ENCODE data around the gene INHBB. TPM values are rescaled to one million over a fixed set of nuclear protein-coding genes. Genes with fewer than 3 reads are reported as not detected.
"Not testable (repeated sequence)": the region's sequence is repeated elsewhere in the genome, so short reads cannot be mapped to it uniquely, and the experiment has no call there.

The INHBB gene
- total RNA-seq = 20.4 and 35.3 TPM in 2 replicates

- DNase-seq (ENCODE audit: low read depth in 2 of 2) = peak in 1 of 2 donors; percentile 34
Measured at GRCh38 chr2:120346026-120346666, at the start of gene INHBB. TSS of gene INHBB (plus strand) at chr2:120346136. CDS start at chr2:120346189, 53 bp downstream.

GRCh38 chr2:120298173-120298835, 47.6 kb upstream of the INHBB start:
- DNase-seq (ENCODE audit: low read depth in 2 of 2) = no peak

- DNase-seq (ENCODE audit: low read depth in 2 of 2) = no peak
Measured at GRCh38 chr2:120299004-120299403, 46.9 kb upstream of the INHBB start.

GRCh38 chr2:120299561-120299960, 46.4 kb upstream of the INHBB start:
- DNase-seq (ENCODE audit: low read depth in 2 of 2) = no peak

GRCh38 chr2:120300385-120300784, 45.6 kb upstream of the INHBB start:
- no peak for DNase-seq (ENCODE audit: low read depth in 2 of 2)

- no peak for DNase-seq (ENCODE audit: low read depth in 2 of 2)
Measured at GRCh38 chr2:120301284-120301683, 44.7 kb upstream of the INHBB start.

- no peak for DNase-seq (ENCODE audit: low read depth in 2 of 2)
Measured at GRCh38 chr2:120302301-120302700, 43.6 kb upstream of the INHBB start.

- no peak for DNase-seq (ENCODE audit: low read depth in 2 of 2)
Measured at GRCh38 chr2:120303177-120303576, 42.8 kb upstream of the INHBB start.

GRCh38 chr2:120305296-120305695, 40.6 kb upstream of the INHBB start:
- peak in 1 of 2 donors; percentile 17 for DNase-seq (ENCODE audit: low read depth in 2 of 2)

GRCh38 chr2:120305937-120306490, 39.9 kb upstream of the INHBB start:
- DNase-seq (ENCODE audit: low read depth in 2 of 2) = no peak

GRCh38 chr2:120307482-120307881, 38.5 kb upstream of the INHBB start:
- no peak for DNase-seq (ENCODE audit: low read depth in 2 of 2)

- no peak for DNase-seq (ENCODE audit: low read depth in 2 of 2)
Measured at GRCh38 chr2:120308038-120308910, 37.7 kb upstream of the INHBB start.

- DNase-seq (ENCODE audit: low read depth in 2 of 2) = no peak
Measured at GRCh38 chr2:120310136-120310535, 35.8 kb upstream of the INHBB start.

- not testable (repeated sequence) for DNase-seq (ENCODE audit: low read depth in 2 of 2)
Measured at GRCh38 chr2:120310841-120311240, 35.1 kb upstream of the INHBB start.

GRCh38 chr2:120312076-120312475, 33.9 kb upstream of the INHBB start:
- DNase-seq (ENCODE audit: low read depth in 2 of 2) = no peak

GRCh38 chr2:120312860-120313694, 32.9 kb upstream of the INHBB start:
- peak; percentile 70 to 87 for DNase-seq (ENCODE audit: low read depth in 2 of 2)

- DNase-seq (ENCODE audit: low read depth in 2 of 2) = no peak
Measured at GRCh38 chr2:120313695-120314615, 32.0 kb upstream of the INHBB start.

- peak in 1 of 2 donors; percentile 75 for DNase-seq (ENCODE audit: low read depth in 2 of 2)
Measured at GRCh38 chr2:120314690-120315366, 31.1 kb upstream of the INHBB start.

- no peak for DNase-seq (ENCODE audit: low read depth in 2 of 2)
Measured at GRCh38 chr2:120315367-120316033, 30.4 kb upstream of the INHBB start.

All from dermis microvascular lymphatic vessel endothelial cell (primary cell).